GM03348 (cell line): ENCODE measurements around the gene RAD17.
"Not testable (repeated sequence)": the region's sequence is repeated elsewhere in the genome, so short reads cannot be mapped to it uniquely, and the experiment has no call there.

Source experiments
- DNase-seq: peaks from one replicate; pipeline ENCODE4 v3.0.0; 2012; ENCODE audit warnings: low spot score

The RAD17 gene

GRCh38 chr5:69378376-69378775, 8.8 kb downstream of the RAD17 start:
- no peak for DNase-seq

GRCh38 chr5:69404659-69405330, 35.2 kb downstream of the RAD17 start:
- no peak for DNase-seq

GRCh38 chr5:69414885-69415583, 45.4 kb downstream of the RAD17 start, which contains the start of gene MARVELD2:
MARVELD2 (plus strand) TSS chr5:69415116; CDS start chr5:69419386, 4,270 bp downstream.
- peak; percentile 83 for DNase-seq

DNA sequence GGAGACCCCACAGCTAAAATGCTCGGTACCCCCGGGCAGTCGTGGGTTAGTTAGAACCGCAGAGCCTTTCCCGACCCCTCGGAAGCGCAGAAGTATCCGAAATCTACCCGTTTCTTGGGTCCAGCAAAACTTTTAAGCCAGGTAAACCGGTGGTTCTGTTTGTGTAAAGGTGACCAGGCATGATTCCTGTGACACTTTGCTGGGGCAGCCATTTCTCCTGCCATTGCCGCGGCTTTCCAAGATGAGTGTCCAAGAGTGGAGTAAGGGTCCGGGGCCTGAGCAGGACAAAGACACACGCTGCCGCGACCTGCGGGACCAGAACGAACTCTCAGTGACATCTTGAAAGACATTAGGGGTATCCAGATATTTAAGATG, 46.0 kb downstream of the RAD17 start:
- DNase-seq = no peak

- no peak for DNase-seq
Measured at GRCh38 chr5:69416180-69416579, 46.6 kb downstream of the RAD17 start.

DNA sequence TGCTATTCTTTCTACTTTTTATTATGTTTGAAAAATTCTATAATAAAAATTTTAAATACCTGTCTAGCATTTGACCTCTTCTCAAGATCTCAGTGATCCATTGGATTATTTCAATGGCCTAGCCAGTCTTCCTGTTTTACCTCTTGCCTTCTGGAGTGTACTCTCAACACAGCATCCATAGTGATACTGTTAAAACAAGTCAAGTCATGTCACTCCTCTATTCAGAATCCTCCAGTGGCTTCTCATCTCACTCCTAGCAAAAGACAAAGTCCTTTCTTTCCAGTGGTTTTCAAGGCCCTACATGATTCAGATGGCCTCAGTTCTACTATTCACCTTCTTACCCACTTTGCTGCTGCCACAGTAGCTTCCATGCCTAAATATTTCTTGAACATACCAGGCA, 47.1 kb downstream of the RAD17 start:
- no peak for DNase-seq

GRCh38 chr5:69418554-69418953, 48.9 kb downstream of the RAD17 start:
- DNase-seq = no peak

DNA sequence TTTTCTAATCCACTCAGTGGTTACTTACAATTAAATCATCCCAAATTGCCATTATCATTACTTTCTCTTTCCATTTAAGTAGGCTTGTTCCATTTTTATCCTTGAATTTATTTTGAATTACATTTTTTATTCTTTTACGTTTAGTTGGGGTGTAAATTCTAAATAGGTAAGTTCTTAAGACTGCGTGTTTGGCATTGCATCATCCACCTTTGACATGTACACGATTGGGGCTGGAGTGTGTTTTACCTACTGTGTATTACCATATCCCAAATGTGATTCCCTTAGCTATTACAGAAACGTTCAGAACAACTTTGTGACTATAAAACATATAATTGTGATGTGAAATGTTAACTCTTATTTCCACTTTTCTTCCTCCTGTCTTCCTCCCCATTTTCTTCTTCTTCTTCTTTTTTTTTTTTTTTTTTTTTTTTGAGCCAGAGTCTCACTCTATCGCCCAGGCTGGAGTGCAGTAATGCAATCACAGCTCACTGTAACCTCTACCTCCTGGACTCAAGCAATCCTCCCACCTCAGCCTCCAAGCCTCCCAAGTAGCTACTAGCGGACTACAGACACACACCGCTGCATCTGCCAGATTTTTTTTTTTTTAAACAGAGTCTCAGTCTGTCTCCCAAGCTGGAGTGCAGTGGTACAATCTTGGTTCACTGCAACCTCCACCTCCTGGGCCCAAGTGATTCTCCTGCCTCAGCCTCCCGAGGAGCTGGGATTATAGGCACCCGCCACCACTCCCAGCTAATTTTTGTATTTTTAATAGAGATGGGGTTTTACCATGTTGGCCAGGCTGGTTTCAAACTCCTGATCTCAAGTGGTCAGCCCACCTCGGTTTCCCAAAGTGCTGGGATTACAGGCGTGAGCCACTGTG, 62.0 kb downstream of the RAD17 start:
- no peak for DNase-seq

DNA sequence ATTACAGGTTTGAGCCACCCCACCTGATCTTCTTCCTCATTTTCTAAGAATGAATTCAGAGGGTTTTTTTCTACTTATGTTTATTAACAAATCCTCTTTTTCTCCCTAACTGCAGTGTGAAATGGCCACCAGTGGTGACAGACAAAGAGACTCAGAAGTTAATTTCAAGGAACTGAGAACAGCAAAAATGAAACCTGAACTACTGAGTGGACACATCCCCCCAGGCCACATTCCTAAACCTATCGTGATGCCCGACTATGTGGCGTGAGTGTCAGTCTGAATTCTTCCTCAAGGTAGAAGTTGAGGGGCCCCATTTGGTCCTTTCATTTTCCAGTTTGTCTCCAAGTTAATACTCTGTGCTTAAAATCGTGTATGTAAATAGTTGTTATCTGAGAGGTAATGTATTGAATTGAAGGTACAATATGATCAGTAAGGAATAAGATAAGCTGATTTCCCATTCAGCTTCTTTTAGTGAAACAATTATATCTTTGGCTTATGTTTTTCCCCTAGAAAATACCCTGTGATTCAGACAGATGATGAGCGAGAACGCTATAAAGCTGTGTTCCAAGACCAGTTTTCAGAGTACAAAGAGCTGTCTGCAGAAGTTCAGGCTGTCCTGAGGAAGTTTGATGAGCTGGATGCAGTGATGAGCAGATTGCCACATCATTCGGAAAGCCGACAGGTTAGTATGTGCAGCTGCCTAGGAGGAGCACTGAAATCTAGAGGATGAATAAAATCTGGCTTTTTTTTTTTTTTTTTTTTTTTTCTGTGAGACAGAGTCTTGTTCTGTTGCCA, 63.0 kb downstream of the RAD17 start:
- DNase-seq = no peak

GRCh38 chr5:69435276-69435884, 65.8 kb downstream of the RAD17 start:
- DNase-seq = peak; percentile 29

DNA sequence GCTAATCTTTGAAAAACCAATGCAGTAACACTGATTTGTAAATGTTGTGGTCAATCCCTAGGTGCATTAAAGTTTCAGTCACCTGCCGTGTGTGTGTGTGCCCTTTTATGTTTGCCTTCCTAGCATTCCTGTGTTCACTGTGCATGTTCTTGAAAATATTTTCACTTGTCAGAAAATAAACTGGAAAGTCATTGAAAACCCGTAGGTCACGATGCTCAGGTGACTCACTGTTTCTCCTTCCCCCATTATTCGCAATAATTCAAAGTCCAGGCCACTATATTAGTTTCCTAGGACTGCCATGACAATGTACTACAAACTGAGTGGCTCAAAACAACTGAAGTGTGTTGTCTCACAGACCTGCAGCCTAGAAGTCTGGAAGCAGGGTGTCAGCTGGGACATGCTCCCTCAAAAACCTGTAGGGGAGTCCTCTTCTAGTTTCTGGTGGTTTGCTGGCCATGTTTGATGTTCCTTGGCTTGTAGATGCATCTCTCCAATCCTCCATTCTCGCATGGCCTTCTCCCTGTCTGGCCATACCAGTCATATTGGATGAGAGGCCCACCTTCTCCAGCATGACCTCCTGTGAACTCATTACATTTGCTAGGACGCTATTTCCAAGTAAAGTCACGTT, 74.6 kb downstream of the RAD17 start:
- no peak for DNase-seq

GRCh38 chr5:69449511-69449910, 79.9 kb downstream of the RAD17 start:
- no peak for DNase-seq

GRCh38 chr5:69450116-69450515, 80.5 kb downstream of the RAD17 start:
- peak; percentile 56 for DNase-seq

DNA sequence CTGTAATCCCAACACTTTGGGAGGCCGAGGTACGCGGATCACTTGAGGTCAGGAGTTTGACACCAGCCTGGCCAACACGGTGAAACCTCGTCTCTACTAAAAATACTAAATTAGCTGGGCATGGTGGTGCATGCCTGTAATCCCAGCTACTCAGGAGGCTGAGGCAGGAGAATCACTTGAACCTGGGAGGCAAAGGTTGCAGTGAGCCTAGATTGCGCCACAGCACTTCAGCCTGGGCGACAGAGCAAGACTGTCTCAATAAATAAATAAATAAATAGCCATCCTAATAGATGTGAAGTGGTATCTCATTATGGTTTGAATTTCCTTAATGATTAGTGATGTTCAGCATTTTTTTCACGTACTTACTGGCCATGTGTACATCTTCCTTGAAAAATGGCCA, 80.9 kb downstream of the RAD17 start:
- DNase-seq = not testable (repeated sequence)

DNA sequence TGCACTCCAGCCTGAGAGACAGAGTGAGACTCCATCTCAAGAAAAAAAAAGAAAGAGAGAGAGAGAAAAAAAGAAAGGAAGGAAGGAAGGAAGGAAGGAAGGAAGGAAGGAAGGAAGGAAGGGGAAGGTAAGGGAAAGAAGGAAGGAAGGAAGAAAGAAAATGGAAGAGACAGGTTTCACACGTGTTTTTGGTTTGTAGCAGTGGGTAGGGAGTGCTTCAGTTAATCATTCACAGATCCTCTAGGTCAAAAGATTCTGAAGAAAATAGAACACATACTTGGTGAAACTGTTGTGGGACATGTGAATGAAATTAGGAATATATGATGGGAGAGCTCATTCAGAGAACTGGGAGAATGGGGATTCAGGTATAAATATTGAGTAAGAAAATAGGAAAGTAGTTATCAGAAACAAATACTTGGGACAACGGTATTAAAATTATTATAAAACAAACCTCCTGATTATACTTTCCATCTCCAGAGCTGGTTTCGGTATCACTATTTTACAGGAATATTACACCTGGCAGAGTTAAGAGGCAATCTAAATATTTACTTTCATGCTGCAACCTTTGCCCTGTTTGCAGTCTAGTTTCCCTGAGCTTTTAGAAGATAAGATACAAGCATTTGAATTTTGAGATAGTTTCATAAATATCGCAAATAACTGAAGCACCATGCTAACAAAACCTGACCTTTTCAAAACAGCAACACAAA, 82.5 kb downstream of the RAD17 start:
- DNase-seq = no peak

GRCh38 chr5:69453487-69453886, 83.9 kb downstream of the RAD17 start:
- DNase-seq = not testable (repeated sequence)

DNA sequence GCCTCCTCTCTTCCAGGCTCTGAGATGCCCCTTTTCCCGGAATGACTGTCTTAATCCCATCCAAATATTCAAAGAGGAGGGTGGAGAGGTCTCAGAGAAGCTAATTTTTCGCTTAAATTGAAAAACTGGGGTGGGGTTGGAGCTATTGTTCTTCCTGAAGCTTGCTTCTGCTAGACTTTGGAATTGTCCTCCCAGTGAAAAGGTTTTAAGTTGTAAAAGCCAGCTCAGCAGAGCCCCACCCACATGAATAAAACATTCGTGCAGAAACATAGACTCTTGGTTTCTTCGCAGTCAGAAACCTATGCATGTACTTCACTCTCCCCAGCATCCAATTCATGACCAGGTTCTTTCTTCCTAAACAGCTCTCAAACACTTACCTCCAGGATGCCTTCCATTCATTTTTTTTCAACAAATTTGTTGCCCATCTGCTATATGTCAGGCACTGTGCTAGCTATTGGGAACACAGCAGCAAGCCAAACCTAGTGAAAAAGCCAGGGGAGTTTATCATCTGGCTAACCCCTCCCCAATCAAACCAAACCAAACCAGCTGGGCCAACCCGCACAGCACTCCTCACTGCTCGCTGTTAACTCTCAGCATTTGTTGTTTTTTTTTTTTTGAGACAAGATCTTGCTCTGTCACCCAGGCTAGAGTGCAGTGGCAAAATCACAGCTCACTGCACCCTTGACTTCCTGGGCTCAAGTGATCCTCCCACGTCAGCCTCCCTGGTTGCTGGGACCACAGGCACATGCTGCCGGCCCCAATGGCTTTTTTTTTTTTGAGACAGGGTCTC, 85.0 kb downstream of the RAD17 start:
- no peak for DNase-seq

DNA sequence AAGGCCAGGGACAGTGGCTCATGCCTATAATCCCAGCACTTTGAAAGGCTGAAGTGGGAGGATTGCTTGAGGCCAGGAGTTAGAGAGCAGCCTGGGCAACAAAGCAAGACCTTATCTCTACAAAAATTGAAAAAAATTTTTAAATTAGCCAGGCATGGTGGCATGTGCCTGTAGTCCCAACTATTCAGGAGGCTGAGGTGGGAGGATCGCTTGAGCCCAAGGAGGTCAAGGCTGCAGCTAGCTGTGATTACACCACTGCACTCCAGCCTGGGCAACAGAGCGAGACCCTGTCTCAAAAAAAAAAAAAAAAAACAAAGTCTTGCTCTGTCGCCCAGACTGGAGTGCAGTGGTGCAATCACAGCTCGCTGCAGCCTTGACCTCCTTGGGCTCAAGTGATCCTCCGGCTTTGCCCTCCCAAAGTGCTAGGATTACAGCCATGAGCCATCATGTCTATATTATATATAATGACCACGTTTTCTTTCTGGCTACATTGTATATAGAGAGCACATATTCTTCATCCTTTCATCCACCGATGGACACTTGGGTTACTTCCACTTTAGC, 85.9 kb downstream of the RAD17 start:
- not testable (repeated sequence) for DNase-seq

GRCh38 chr5:69462170-69462569, 92.6 kb downstream of the RAD17 start:
- DNase-seq = no peak
